Left renal cortex interstitium (tissue), 4 donors: Measurements from ENCODE around the gene RPL7A. TPM values are rescaled to one million over a fixed set of nuclear protein-coding genes. Genes with fewer than 3 reads are reported as not detected.
"Not testable (repeated sequence)": the region's sequence is repeated elsewhere in the genome, so short reads cannot be mapped to it uniquely, and the experiment has no call there.

Experiments used
- DNase-seq, 4 donors: peaks; one replicate each; pipeline ENCODE4 v3.0.0-alpha.2; 2013; ENCODE audit warnings: low read depth in 4 of 4, low spot score in 2 of 4, missing footprints in 1 of 4
- polyA plus RNA-seq, 4 donors: library from polyadenylated mRNA; unstranded; fragments of 120-200 nt; gene quantifications; one replicate each; pipeline ENCODE4 v1.2.1, GENCODE V29; 2013; ENCODE audit not compliant: insufficient read length in 4 of 4

RPL7A gene
- polyA plus RNA-seq, 4 donors = 2,281 to 2,842 (median 2,604) TPM

DNA sequence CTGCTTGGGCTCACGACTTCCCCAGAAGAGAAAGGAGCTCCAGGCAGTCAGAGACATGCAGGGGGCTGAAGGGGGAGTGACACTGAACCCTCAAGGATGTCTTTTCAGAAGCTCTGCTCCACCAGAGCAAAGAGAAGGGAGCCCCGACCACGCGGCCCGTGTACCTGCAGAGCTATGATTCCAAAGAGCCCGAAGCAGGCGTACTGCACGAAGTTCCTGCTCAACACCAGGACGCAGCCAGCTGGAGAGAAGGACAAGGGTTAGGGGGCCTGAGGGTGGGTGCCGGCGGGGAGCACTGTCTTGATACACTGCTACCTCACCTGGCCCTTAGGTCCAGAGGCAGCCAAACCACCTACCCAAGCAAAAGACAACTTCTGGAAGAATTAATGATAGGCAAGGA lies 18.4 kb downstream of the RPL7A start:
- DNase-seq = no peak

DNA sequence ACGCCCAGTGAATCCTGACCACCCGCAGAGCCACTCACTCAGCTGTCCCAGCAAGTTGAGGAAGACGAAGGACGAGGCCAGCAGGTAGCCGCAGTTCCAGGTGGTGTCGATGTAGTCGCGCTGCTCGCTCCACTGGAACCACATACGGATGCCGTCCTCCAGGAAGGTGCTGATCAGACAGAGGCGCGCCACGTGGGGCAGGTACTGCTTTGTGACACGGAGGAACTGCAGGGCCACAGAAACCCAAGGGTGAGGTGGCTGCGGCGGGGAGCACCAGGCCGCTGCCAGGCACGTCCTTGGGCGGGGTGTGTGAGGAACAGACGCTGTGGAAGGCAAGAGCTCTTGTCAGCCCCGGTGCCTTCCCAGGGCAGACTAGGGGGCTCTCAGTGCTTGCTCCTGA lies 19.2 kb downstream of the RPL7A start:
- DNase-seq = no peak

- no peak for DNase-seq
Measured at GRCh38 chr9:133367778-133368177, 19.8 kb downstream of the RPL7A start.

GRCh38 chr9:133368249-133368881 lies 20.3 kb downstream of the RPL7A start:
- no peak for DNase-seq

- DNase-seq = no peak
Measured at GRCh38 chr9:133369422-133369821, 21.4 kb downstream of the RPL7A start.

GRCh38 chr9:133369933-133370332 lies 21.9 kb downstream of the RPL7A start:
- no peak for DNase-seq

DNA sequence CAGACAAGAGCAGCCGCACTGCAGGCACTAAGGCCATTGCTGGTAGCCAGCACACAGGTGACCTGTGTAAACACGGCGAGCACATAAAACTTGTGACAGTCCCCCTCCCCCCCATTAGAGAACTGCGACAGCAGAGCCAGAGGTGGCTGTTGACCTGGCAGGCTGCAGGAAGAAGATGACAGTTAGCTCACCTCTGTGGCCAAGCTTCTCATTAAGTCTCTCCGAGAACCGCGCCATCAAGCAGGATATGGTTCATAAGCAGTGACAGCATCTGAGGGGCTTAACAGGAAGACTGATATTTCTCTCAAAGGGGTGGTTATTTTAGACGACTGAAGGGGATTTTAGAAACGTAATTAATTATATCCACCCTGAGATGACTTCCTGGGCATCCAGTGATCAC lies 22.7 kb downstream of the RPL7A start:
- DNase-seq = no peak

GRCh38 chr9:133371261-133371711 lies 23.3 kb downstream of the RPL7A start:
- DNase-seq = no peak

DNA sequence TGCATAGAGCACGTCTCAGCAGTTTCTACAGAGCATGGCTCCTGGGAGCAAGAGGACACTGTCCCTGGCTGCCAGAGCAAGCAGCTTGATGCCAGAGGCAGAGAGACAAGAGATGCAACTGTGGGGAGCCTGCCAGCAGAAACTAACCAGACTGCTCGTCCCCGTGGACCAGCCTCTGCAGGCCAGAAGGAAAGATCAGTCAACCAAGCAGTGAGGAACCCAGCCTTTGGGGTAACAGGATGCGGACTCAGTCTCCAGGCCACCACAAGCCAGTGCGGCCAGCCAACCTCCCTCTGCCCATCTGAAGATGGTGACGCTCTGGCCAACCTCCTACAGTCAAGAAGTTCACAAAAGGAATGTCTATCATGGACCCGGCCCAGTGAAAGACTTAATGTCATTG lies 24.1 kb downstream of the RPL7A start:
- DNase-seq = no peak

DNA sequence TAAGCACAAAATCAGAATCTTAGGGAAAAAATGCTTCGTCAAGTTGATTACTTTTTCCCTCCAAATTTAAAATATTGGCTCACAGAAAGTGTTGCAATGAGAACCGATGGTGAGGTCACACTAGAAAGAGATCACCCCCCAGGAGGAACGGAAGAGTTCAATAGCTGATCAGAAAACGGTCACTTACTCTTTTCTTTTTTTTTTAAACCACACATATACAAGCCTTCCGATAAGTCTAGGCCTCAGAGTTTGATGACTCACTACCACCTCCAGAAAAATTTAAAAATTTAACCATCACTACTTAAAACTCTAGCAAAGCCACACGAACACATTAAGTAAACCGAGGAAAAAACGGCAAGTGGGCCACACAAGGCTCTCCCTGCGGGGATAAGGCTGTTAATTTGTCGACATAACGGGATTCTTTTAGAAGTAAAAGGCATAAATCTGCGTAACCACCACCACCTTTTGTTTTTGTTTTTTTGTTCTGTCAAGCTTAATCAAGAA lies 26.6 kb downstream of the RPL7A start:
- DNase-seq = no peak

DNA sequence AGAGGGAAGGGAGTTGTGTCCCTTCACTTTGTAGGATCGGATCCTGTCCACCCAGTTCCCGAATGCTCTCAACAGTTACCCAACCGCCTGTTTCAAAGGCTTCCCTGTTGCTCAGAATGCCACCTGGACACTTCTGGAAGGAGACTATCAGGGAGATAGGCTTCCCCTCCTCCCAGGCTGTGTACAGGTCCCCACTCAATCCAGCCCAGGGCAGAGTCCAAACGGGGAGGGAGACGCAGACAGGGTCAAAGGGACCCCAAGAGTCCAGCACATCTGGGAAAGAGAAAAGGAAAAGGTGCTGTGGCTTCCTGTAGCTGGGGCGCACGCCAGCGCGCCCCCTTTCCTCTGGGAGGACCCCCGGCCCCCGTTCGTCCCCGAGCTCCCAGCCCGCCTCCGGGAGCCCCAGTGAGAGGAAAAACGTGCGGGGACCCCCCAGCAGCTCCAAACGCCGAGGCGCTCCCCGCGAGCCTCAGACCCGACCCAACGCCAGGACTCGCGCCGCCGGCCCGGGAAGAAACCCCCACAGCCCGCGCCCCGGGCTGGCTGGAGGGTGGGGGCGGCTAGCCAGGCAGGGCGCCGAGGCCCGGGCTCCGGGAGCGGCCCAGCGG lies 27.2 kb downstream of the RPL7A start:
- no peak for DNase-seq

DNA sequence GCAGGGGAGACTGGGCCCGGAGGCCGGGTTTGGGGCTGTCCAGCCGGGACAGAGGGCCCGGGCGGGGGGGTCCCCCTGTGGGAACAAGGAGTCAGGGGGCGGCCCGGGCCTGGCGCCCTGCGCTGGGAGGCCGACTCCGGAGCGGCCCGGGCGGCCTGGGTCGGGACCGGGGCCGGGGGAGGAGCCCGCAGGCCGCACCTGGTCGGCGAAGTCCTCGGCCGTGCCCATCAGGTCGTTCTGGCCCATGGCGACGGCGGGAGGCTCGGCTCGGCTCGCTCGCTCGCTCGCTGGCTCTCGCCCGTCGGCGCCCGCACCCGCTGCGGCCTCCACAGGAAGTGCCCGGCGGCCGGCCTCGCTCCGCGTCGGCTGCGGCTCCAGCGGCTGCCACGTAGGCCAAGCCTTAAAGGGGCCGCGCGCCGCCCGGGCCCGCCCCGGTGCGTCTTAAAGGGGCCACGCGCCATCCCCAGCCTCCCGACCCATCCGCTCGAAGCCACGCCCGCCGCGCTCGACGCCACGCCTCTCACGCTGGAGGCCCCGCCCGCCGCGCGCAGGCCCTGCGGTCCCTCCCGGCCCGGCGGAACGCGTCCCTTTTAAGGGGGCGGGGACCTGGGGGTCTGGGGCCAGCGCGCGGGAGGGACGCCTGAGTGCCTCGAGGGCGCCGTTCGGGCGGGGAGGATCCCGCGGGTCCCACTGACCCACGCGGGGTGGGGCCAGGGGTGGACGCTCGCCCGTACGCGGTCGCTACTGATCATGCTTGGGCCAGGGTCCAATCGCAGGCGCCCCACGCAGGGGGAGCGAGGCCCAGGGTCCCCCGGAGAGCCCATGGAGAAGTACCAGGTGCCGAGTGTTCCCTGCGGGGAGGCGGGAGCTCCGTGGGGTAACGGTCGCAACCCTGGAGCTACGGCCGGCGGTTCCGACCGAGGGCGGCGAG lies 28.0 kb downstream of the RPL7A start, which contains the start of the genes STKLD1 and SURF4:
STKLD1 (plus strand) TSS at position 643 of the 931 bp plus-strand sequence; CDS start at position 751, 108 bp downstream.
SURF4 (minus strand) TSS at position 337 of the 931 bp plus-strand sequence; CDS start at position 246, 91 bp downstream.
- DNase-seq = peak; percentile 74 to 93 (median 90)

GRCh38 chr9:133377280-133377679 lies 29.3 kb downstream of the RPL7A start:
- not testable (repeated sequence) for DNase-seq

DNA sequence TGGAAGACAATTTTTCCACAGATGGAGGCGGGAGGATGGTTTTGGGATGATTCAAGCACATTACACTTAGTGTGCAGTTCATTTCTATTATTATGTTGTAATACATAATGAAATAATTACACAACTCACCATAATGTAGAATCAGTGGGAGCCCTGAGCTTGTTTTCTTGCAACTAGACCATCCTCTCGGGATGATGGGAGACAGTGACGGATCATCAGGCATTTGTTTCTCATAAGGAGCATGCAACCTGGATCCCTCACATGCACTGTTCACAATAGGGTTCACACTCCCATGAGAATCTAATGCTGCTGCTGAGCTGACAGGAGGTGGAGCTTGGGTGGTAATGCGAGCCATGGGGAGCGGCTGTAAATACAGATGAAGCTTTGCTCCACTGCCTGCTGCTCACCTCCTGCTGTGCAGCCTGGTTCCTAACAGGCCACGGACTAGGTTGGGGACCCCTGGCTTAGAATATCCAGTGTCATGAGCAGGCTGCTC lies 29.8 kb downstream of the RPL7A start:
- no peak for DNase-seq

DNA sequence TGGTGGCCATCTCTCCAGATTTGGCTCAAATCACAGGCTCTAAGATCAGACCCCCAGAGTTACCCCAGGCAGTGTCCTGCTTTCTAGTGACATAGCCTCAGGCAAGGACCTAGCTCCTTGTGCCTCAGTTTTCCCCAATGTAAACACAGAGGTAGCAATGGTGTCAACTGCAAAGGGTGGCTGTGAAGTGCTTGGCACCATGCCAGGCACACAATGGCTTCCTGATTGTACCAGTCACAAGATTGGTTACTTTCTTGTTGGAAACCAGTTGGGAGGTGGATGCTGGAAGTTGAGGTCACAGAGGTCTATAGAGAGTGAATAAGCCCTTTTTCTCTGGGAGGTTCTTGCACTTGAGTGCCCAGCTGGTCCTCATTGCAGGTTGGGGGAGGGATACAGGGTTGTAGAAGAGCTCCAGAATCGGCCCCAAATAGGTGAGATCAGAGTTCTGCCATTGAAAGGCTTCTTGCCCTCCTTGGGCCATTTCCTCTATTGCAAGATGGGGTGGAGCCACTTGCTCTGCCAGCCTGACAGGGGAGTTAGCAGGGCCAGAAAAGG lies 30.5 kb downstream of the RPL7A start:
- DNase-seq = no peak

DNA sequence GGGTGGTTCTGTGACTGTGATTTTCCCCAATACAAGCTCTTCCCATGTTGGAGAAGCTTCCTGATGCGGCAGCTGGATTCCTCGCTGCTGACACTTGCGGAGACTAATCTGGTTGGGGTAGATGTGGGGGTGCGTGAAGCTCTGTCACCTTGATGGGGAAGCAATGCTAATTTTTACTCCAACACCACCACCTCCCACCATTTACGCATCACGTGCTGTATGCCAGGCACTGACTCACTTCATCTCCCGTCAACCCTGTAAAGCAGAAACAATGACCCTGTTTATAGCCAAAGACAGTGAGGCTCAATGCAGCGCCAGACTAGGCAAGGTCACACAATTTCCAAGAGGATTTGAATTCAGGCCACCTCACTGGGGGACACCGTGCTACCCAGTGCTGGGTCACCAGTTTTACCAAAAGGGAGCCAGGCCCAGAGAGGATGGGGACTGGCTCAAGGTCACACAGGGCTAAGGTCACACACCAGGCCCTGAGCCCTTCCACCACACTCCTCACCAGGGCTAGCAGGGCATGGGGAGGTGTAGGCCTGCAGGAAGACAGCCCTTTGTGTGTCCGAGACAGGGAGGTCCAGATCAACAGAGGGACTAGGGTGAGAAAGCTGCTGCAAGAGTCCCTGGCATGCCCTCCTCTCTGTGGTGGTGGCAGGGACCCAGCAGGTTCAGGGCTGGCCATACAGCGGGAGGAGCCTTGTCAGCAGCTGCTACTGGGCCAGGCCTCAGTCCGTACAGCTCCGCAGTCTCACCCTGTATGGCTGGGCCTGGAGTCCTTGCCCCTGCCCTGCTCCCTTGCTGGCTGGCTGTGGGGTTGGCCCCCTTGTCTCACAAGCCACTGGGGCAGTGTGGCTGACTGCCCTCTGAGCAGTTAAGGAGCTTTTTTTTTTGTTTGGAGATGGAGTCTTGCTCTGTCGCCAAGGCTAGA lies 31.4 kb downstream of the RPL7A start:
- no peak for DNase-seq

GRCh38 chr9:133380734-133381133 lies 32.7 kb downstream of the RPL7A start:
- DNase-seq = no peak

- DNase-seq = no peak
Measured at GRCh38 chr9:133382507-133383141, 34.6 kb downstream of the RPL7A start.

- DNase-seq = no peak
Measured at GRCh38 chr9:133383438-133383837, 35.4 kb downstream of the RPL7A start.
